SH-SY5Y (cell line): Measurements from ENCODE around the gene CCT3.

ENCODE experiments used
- GATA2 ChIP-seq: IDR thresholded peaks from 2 replicates; pipeline ENCODE4 v1.6.1; 2011; ENCODE audit warnings: mild to moderate bottlenecking, low read depth, low read length
- GATA3 ChIP-seq: IDR thresholded peaks from 2 replicates; pipeline ENCODE4 v1.6.1; 2011; ENCODE audit warnings: low read depth, mild to moderate bottlenecking, low read length, moderate library complexity

CCT3 gene

GRCh38 chr1:156305215-156305614 is 32.9 kb downstream of the CCT3 start:
- no peak for TF ChIP-seq GATA2
- no peak for TF ChIP-seq GATA3

DNA sequence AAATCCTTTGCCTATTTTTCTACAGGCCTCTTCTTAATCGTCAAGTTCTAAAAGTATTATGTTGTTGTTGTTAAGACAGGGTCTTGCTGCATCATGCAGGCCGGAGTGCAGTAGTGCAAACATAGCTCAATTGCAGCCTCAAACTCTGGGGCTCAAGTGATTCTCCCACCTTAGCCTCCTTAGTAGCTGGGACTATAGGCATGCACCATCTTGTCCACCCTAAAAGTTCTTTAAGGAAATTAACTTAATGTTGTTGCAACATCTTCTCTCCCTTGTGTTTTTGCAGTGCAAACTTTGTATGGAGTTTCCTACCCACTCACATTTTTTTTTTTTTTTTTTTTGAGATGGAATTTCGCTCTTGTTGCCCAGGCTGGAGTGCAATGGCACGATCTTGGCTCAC is 34.9 kb downstream of the CCT3 start:
- TF ChIP-seq GATA3 (no peak), GATA2 (no peak)

DNA sequence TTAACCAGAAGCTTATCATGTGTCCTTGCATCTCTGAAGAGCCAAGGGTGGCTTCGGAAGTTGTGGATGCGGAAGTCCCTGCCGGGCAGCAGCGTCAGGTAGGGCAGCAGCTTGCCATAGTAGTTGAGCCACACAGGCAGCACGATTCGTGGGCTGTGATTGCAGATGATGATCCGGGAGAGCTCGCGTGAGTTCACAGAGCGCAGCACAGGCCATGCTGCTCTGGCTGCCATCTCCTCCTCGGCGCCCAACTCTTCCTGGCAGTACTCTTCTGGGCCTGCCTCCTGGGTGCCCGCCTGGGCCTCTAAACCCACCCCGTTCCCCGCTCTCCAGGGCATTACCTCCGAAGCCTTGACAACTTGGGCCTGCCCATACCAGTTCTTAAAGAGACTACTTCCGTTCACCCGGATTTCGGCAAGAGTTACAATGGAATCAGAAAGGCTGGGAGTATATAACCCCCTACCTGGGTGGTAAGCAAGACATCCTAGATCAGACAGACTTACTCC is 39.2 kb downstream of the CCT3 start, which contains the start of gene VHLL:
Gene VHLL (minus strand): TSS at position 456 of the 506 bp plus-strand sequence. CDS start 118 bp downstream, at position 338.
- TF ChIP-seq GATA3 = no peak
- no peak for TF ChIP-seq GATA2

DNA sequence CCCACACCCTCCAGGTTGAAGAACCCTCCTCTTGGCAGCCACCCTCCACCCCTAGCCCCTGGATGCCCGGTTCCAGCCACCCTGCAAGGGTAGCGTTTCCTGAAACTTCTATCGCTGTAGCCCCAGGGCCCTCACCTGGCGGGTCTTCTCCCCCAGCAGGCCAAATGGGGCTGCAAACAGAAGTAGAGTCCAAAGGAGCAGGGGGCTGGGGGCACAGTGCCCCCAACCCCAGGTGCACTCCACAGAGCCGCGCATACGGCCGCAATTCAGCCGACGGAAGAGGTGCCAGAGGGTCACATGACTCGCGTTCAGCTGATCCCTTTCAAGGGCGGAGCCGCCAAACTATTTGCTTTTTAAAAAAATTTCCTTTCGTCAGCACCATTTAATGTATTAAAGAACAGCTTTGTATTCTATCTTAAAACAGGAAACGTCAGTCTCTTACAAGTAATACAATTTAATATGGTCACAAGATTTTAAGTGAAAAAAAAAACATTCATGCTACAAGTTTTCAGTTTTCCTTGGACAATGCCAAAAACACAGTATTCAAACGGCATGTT is 42.6 kb downstream of the CCT3 start, which contains the start of gene GLMP:
Gene GLMP (minus strand): TSS at position 289 of the 557 bp plus-strand sequence. CDS start 34 bp downstream, at position 255.
- no peak for TF ChIP-seq GATA3
- no peak for TF ChIP-seq GATA2

DNA sequence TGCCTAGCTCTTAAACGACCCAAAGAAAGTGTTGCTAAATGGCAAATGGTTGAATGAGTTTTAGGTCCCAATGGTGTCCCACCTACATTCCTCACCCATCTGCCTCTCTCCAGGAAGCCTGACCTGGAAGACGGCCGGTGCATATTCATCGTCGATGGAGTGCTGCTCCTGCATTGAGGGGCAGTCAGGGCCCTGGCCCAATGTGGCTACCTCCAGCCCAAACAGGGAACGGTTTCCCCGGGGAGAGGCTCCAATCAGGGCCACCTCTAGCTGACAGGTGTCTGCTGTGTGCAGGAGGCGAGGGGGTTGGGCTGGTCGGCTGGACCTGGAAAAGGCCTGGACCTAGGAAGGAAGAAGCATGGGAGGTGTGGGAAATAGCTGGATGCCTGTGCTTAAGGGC is 44.2 kb downstream of the CCT3 start:
- TF ChIP-seq GATA3 = no peak
- no peak for TF ChIP-seq GATA2

DNA sequence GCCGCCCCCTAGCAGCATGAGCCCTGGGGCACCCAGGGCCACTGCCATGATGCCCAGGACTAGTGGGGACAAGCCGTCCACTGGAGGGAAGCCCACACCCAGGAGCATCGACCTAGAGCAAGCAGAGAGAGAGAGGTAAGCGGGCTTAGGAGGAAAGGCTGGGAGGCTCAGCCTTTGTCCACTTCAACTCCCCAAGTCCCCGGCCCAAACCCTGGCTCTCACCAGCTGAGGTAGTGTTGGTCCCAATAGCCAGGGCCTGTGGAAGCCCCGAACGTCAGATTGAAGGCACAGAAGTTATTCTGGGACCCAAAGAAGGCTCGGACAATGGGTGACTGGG is 45.0 kb downstream of the CCT3 start:
- TF ChIP-seq GATA2 = no peak
- no peak for TF ChIP-seq GATA3

DNA sequence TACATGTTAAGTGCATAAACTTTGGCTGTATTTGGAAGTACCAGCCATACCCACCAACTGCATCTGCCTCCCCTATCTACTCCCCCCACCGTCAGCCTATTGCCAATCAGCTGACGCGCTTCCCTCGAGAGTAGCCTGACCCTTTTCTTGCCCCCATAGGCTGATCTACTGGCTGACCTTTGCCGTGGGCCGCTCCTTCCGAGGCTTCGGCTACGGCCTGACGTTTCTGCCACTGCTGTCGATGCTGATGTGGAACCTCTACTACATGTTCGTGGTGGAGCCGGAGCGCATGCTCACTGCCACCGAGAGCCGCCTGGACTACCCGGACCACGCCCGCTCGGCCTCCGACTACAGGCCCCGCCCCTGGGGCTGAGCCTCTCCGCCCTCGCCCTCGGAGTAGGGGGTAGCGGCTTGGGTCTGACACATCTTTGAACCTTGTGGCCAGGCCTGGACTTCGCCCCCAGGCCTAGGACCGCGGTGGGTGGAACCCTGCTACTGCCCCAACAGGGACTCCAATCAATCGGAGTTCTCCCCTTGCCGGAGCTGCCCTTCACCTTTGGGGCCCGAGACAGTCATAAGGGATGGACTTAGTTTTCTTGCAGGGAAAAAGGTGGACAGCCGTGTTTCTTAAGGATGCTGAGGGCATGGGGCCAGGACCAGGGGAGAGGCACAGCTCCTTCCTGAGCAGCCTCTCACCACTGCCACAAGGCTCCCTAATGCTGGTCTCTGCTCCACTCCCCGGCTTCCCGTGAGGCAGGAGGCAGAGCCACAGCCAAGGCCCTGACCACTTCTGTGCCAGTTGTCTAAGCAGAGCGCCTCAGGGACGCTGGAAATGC is 46.6 kb downstream of the CCT3 start:
- TF ChIP-seq GATA3 (no peak), GATA2 (no peak)

- TF ChIP-seq GATA3 (no peak), GATA2 (no peak)
Observed at GRCh38 chr1:156289857-156290256, 48.2 kb downstream of the CCT3 start.

DNA sequence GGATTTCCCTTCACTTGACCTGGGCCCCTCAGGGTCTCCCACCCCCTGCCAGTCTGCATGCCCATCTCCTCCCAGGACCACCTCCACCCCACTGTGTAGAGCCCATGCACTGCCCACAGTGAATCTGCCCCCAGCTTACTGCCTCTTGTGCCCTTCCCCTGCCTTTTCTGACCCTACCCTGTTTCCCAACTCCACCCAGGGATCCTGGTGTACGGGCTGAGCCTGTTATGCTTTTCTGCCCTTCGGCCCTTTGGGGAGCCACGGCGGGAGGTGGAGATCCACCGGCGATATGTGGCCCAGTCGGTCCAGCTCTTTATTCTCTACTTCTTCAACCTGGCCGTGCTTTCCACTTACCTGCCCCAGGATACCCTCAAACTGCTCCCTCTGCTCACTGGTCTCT is 52.0 kb downstream of the CCT3 start:
- TF ChIP-seq GATA3 (no peak), GATA2 (no peak)

- no peak for TF ChIP-seq GATA2
- no peak for TF ChIP-seq GATA3
Observed at GRCh38 chr1:156285437-156285836, 52.7 kb downstream of the CCT3 start.

GRCh38 chr1:156284757-156285156 is 53.3 kb downstream of the CCT3 start:
- TF ChIP-seq GATA2 (no peak), GATA3 (no peak)

DNA sequence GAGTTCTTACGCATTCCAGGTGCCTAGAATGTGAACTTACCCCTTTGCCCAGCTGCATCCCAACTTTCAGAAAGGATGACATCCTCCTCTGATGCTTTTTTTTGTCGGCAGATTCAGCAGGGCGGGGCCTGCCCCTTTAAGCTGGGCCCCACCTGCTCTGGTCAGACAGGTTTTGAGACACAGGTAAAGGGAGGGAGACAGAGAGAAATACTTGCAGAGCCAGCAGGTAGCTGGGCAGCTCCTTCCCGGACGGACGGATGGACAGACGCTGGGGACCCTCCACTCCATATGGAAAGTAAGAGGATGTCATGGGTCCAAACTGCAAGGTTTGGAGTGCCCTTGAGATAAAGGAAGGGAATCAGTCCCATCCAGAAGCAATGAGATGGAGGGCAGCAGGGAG is 54.0 kb downstream of the CCT3 start, which contains the start of gene TMEM79:
Gene TMEM79 (plus strand): TSS at position 214 of the 400 bp plus-strand sequence. CDS start 902 bp downstream, outside the sequence.
- TF ChIP-seq GATA3 = no peak
- no peak for TF ChIP-seq GATA2

DNA sequence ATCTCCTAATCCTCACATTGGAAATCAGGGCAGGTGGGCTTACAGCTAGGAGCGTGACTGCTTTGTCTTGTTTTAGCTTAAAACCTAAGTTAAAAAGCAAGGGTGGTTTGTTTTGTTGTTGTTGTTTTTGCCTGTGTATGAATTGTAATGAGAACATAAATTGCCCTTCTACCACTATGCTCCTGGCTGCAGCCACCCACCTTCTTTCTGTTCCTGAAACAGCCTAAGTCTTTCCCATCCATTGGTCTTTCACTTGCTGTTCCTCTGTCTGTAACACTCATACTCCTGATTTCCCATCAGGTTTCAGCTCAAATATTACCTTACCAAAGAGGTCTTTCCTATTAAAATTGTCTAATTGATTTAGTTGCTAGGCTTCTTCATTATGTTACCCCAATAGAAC is 54.6 kb downstream of the CCT3 start:
- TF ChIP-seq GATA3 (no peak), GATA2 (no peak)

DNA sequence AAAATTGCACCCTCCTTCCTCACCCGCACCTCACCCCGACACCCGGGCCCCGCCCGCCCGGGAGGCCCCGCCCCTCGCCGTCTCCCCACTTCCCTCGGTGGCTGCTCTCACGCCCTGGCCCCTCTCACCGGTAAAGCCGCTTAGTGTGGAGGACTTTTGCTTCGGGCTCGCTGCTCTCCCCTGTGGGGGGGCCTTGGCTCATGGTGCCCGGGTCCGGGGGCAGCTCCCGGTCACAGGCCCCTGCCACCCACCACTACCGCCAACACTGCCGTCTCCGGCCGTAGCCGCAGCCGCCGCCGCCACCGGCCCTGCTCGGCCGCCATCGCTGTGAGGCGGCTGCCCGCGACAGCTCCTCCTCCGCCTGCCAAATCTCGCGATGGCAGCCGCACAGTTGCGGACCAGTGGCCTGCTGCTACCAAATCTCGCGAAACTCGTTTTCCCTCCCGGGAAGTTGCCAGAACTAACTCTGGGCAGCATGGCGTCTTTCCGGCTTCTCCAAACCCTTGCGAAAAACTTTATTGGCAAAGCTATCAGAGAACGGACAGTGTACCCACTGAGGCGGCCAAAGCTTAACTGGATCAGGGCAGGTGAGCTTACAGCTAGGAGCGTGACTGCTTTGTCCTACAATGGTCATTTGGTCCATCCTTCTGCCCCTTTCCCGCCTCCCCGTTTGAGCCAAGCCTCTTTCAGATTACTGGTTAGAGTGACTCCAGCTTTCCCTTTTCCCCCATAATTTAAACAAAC is 55.4 kb downstream of the CCT3 start, which contains the start of gene SMG5:
Gene SMG5 (minus strand): TSS at position 347 of the 744 bp plus-strand sequence. CDS start 145 bp downstream, at position 202.
- no peak for TF ChIP-seq GATA3
- no peak for TF ChIP-seq GATA2
